Activated naive CD4-positive, alpha-beta T cell treated with anti-CD3 and anti-CD28 coated beads, Interleukin-2, amount 10 ng/mL, durations not matched to agents 7 days and 5 days (primary cell): ENCODE measurements around the gene KBTBD3.

ENCODE experiments used
- CTCF ChIA-PET: fragments of 350-600 bp; sonication (Branson Sonifier 250); formaldehyde crosslinking; loops from one replicate; lab custom pipeline; 2021; ENCODE audit warnings: antibody characterized with exemption; lab: Charles Lee
- DNase-seq: peaks from one replicate; pipeline ENCODE4 v3.0.0-alpha.2; 2020
- H3K27ac Mint-ChIP-seq: one replicate; pipeline ENCODE4 v1.8.0; 2021; ENCODE audit warnings: mild to moderate bottlenecking, moderate library complexity, mixed read lengths
- H3K27me3 Mint-ChIP-seq: one replicate; pipeline ENCODE4 v1.8.0; 2021; ENCODE audit warnings: mild to moderate bottlenecking, mixed read lengths
- H3K36me3 Mint-ChIP-seq: one replicate; pipeline ENCODE4 v1.8.0; 2021; ENCODE audit warnings: mixed read lengths
- H3K4me1 Mint-ChIP-seq: one replicate; pipeline ENCODE4 v1.8.0; 2021; ENCODE audit warnings: mixed read lengths
- H3K4me3 Mint-ChIP-seq: one replicate; pipeline ENCODE4 v1.8.0; 2021; ENCODE audit warnings: mild to moderate bottlenecking, moderate library complexity, mixed read lengths
- H3K9me3 Mint-ChIP-seq: one replicate; pipeline ENCODE4 v1.8.0; 2021; ENCODE audit warnings: mixed read lengths

The KBTBD3 gene

DNA sequence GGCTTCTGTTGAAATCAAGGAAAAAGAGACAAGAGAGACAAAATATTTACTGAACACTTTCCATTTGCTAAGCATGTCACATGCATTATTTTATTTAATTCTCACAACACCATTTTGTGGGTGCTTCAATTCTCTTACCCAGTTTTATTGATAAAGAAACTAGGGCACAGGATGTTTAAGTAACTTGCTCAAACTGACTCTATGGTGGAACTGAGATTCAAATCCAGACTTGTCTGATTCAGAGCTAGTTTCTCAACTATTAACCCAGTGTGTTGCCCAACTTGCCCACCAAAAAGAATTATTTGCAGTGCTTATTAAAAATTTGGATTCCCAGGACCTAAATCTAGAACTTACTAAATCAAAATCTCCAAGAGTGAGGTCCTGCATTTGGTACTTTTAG, 33.6 kb downstream of the KBTBD3 start:
- Mint-ChIP-seq H3K36me3 (no peaks in the 10 kb centered on the region), H3K4me1 (no peaks in the 10 kb centered on the region), H3K9me3 (no peaks in the 10 kb centered on the region), H3K4me3 (no peak overlapping the region), H3K27ac (no peak overlapping the region), H3K27me3 (peaks cover 11% of the 10 kb centered on the region)
- CTCF ChIA-PET: no interaction called here
- no peak for DNase-seq

DNA sequence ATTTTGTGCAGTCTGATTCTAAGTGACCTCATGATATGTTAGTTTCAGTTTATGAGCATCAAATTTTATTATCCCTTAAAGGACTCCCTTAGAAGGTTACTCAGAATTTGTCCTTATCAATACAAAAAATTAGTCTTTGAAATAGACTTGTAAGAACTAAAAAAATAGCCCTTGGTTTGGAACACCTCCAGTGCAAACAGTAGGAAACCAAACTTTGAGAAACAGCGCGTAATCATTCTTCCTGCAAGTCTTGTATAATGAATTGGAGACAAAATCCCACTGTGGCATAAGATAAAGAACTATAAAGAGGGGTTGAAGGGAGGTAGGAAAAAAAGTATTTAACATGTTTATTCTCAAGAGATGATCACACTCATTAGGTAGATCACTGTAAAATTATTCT, 44.3 kb downstream of the KBTBD3 start:
- Mint-ChIP-seq H3K27ac (no peak overlapping the region), H3K9me3 (no peaks in the 10 kb centered on the region), H3K4me3 (no peak overlapping the region), H3K27me3 (peaks cover 12% of the 10 kb centered on the region), H3K36me3 (no peaks in the 10 kb centered on the region), H3K4me1 (no peaks in the 10 kb centered on the region)
- no peak for DNase-seq
- CTCF ChIA-PET: no interaction called here

DNA sequence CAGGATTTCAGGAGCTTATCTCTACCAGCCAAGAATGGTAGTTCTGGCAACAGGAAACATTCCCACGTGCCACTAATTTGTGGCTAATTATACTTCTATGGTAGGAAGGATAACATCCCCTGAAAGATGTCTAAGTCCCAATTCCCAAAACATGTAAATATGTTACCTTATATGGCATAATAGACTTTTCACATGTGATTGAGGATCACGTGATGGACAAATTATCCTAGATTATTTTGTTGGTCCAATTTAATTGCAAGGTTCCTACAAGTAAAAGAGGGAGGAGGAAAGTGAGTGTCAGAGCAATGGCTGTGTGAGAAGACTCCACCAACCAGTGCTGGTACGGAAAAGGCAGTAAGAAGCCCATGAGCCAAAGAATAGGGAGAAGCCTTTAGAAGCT, 45.2 kb downstream of the KBTBD3 start:
- H3K27ac Mint-ChIP-seq: no peak overlapping the region
- H3K27me3 Mint-ChIP-seq: peaks cover 12% of the 10 kb centered on the region

DNA sequence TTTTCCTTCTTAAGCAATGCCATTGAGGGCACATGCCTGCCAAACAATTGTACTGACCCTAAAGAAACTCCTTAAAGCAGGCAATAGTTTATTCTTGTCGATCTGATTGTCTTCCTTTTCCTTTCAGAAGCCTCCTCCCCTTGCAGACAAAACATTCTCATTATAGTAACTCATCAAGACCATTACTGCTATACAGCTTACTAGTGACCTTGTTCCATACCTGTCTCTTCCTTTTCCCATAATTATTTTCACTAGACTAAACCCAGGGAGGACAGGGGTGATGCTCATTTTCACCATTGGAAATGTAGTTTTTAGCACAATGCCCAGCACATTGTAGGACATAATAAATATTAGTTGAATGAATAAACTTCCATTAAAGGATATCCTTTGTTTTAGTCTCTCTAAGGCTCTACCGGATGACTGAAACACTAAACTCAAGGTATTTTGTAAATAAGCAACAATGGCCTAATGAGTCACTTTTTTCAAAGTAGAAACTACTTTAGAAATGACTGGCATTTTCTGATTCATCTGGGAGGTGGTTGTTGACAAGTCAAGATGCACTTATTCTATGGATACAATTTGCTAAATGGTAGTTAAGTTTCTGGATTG, 45.8 kb downstream of the KBTBD3 start:
- Mint-ChIP-seq H3K4me1 (no peaks in the 10 kb centered on the region), H3K27me3 (peaks cover 12% of the 10 kb centered on the region), H3K36me3 (no peaks in the 10 kb centered on the region), H3K27ac (no peak overlapping the region), H3K4me3 (no peak overlapping the region), H3K9me3 (no peaks in the 10 kb centered on the region)
- CTCF ChIA-PET: interaction anchor here (0.6 kb wide), 1 partner anchor 342 kb away, joined by 5 read pairs; no protein-coding TSS in a partner anchor
- no peak for DNase-seq

More for the DNA sequence above, 45.2 kb downstream of the KBTBD3 start:
- Mint-ChIP-seq H3K36me3 (no peaks in the 10 kb centered on the region), H3K4me1 (no peaks in the 10 kb centered on the region), H3K4me3 (no peak overlapping the region), H3K9me3 (no peaks in the 10 kb centered on the region)
- CTCF ChIA-PET: no interaction called here
- no peak for DNase-seq

DNA sequence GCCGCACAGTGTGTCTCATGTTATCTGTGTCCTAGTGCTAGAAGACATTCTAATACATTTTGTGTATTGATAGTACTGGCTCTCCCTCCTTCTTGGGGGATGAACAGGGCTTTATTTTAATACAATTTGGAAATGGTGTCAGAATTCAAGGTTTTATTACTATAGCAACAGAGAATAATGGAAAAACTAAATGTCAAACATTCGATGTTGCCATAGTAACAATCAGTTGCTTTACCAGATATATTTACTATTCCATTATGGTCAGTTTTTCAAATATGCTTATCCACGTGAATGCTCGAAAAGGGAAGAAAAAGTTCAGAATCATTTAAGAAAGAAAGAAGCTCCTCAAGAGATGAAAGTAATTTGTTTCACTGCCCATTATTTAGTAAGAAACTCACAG, 46.5 kb downstream of the KBTBD3 start:
- Mint-ChIP-seq H3K36me3 (no peaks in the 10 kb centered on the region), H3K27me3 (peaks cover 8% of the 10 kb centered on the region), H3K27ac (no peak overlapping the region), H3K4me1 (no peaks in the 10 kb centered on the region), H3K9me3 (no peaks in the 10 kb centered on the region), H3K4me3 (no peak overlapping the region)
- CTCF ChIA-PET: interaction anchor here (0.6 kb wide), 1 partner anchor 343 kb away, joined by 5 read pairs; no protein-coding TSS in a partner anchor
- no peak for DNase-seq

DNA sequence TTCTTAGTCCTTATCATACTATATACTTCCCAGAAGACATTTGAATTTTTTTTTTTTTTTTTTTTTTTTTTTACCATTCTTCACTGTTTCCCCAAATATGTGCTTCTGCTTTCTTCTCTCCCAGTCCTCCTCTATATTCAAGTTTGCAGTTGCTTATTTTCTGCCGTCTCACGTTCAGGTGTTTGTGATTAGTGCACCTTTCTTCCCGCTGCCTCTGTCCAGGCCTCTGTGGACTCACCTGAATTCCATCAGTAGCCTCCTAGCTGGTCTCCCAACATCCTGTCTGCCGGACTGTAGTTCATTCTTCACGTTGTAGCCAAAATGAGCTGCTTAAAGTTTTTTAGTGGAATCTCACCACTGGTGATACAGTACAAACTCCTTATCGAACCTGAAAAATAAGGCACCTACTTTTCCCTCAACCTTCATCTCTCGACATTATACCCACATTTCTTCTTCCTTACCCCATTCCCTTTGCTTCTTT, 54.3 kb downstream of the KBTBD3 start:
- peaks cover 22% of the 10 kb centered on the region for H3K36me3 Mint-ChIP-seq
- no peaks in the 10 kb centered on the region for H3K9me3 Mint-ChIP-seq
- no peak for DNase-seq
- H3K4me1 Mint-ChIP-seq: peaks cover 41% of the 10 kb centered on the region
- H3K4me3 Mint-ChIP-seq: peak overlapping the region; percentile 88
- H3K27me3 Mint-ChIP-seq: peaks cover 11% of the 10 kb centered on the region
- CTCF ChIA-PET: interaction anchor here (1.2 kb wide), 1 partner anchor 54 kb away, joined by 3 read pairs; the partner anchor contains the start of genes AASDHPPT and KBTBD3
- H3K27ac Mint-ChIP-seq: peak overlapping the region; percentile 82

DNA sequence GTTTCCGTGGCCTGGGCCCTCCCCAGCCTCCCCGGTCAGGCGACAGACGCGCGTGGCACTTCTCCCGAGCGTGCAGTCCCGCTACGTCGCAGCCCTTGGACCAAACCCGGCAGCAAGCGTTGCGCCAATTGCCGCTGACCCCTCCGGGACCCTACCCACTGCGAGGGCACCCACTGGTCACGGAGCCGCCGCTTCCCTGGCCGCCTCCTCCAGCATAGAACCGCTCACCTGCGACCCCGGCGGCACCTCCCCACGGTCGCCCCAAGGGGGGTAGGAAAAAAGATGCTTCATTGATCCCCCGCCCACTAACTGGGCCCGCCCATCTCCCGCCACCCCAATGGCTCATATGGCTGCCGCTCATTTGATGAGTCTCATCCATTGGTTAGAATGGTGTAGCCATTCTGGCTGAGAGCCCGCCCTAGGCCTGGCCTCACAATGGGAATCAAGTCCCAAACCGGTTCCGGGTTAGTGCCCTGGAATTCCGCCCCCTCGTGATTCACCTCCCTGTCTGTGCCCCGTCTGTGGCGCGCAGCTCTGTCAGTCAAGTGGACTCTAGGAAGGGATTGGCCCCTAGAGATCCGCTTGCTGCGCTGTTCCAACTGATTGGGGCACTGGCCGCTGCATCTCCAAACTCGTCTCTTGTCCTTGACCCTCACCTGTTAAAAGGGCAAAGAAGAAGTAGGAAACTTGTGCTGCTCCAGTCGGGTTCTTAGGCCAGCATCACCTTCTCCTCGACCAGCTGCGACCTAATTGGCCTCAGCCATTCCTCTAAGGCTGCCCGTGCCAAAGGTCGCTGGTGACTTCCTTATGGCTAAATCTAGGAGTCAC, 55.0 kb downstream of the KBTBD3 start, which contains the start of gene MSANTD4:
Gene MSANTD4, minus strand, starts transcription at position 274 of the 828 bp plus-strand sequence. CDS start 11,323 bp downstream, outside the sequence.
- H3K36me3 Mint-ChIP-seq: peaks cover 23% of the 10 kb centered on the region
- CTCF ChIA-PET: interaction anchor here (0.7 to 1.2 kb wide), 2 partner anchors 55 to 1055 kb away, joined by 3 read pairs; partner anchors contain the start of genes AASDHPPT and KBTBD3
- peak; percentile 99 for DNase-seq
- peak within 1 kb of the TSS; percentile 82 for H3K27ac Mint-ChIP-seq
- H3K4me3 Mint-ChIP-seq: peak within 1 kb of the TSS; percentile 88
- H3K27me3 Mint-ChIP-seq: peaks cover 11% of the 10 kb centered on the region
- H3K9me3 Mint-ChIP-seq: no peaks in the 10 kb centered on the region
- H3K4me1 Mint-ChIP-seq: peaks cover 41% of the 10 kb centered on the region

DNA sequence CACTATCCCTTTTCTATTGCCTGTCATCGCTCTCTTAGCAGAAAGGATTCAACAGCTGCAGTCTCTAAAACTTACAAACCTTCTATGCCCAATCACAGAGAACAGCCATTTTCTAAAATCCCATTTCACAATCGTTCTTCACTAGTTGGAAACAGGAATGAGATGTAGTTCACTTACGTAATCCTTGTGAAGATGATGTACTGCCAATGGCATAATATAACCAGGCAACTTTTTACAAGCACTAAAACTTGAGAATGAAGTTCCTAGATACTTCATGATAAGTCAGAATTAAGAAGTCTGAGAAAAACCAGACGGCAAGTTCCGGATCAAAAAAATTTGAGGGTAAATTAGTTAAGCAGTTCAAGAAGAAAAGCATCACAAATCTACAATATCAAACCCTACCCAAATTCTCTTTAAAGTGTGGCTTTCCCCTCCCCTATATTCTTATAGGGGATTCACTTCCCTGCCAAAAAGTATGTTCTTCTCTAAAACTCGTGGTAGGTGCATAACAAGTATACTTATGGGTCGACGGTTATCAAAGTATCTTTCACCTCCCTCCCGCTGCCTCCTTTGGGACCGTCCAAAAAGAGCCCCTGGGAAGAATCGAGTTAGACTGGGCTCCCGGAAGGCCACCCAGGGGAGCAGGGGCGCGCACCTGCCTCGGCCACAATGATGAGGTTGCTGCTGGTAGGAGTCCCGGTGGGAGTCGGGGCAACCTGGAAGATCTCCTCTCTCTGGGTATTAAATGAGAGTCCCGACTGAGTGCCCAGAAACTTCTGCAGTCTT, 55.8 kb downstream of the KBTBD3 start:
- peaks cover 28% of the 10 kb centered on the region for H3K36me3 Mint-ChIP-seq
- H3K4me3 Mint-ChIP-seq: peak overlapping the region; percentile 88
- no peak for DNase-seq
- no peaks in the 10 kb centered on the region for H3K9me3 Mint-ChIP-seq
- H3K27ac Mint-ChIP-seq: peak overlapping the region; percentile 82
- CTCF ChIA-PET: interaction anchor here (0.8 kb wide), 1 partner anchor 58 kb away, joined by 3 read pairs; no protein-coding TSS in a partner anchor
- H3K27me3 Mint-ChIP-seq: peaks cover 11% of the 10 kb centered on the region
- H3K4me1 Mint-ChIP-seq: peaks cover 49% of the 10 kb centered on the region

DNA sequence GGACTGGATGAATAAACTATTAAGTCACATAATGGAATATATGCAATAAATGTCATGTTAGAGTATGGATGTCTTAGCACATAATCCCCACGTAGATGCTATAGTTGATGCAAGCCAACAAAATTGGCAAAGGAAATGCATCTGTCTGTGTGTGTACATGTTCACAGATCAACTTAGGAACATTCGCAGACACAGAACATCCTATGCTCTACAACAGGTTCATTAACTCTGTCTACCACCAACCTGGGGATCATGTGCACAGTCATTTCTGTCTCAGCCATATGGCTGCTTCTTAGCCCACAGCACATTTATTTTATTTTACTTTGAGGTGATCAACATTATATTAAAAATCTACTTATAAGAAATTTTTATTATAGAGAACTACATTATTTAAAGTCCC, 60.1 kb downstream of the KBTBD3 start:
- Mint-ChIP-seq H3K9me3 (no peaks in the 10 kb centered on the region), H3K4me3 (no peak overlapping the region), H3K4me1 (peaks cover 42% of the 10 kb centered on the region), H3K36me3 (peaks cover 37% of the 10 kb centered on the region), H3K27me3 (no peaks in the 10 kb centered on the region), H3K27ac (no peak overlapping the region)
- CTCF ChIA-PET: no interaction called here
- no peak for DNase-seq

DNA sequence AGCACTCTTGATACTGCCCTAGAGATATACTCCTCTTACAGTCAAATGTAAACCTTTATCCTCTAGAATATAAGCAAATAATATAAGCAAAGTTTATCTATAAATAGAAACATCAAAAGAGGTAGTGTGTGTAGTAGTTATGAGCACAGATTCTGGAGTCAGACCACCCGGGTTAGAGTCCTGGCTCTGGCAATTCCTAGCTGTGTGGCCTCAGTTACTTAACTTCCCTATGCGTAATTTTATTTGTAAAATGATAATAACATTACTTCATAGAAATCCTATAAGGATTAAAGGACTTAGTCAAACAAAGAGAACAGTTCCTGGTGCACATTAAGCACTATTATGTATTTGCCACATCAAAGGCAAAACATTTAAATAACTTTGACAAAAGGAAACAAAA, 62.1 kb downstream of the KBTBD3 start:
- H3K4me1 Mint-ChIP-seq: peaks cover 27% of the 10 kb centered on the region
- peaks cover 42% of the 10 kb centered on the region for H3K36me3 Mint-ChIP-seq
- H3K4me3 Mint-ChIP-seq: no peak overlapping the region
- DNase-seq: no peak
- CTCF ChIA-PET: no interaction called here
- H3K9me3 Mint-ChIP-seq: no peaks in the 10 kb centered on the region
- H3K27me3 Mint-ChIP-seq: no peaks in the 10 kb centered on the region
- no peak overlapping the region for H3K27ac Mint-ChIP-seq

DNA sequence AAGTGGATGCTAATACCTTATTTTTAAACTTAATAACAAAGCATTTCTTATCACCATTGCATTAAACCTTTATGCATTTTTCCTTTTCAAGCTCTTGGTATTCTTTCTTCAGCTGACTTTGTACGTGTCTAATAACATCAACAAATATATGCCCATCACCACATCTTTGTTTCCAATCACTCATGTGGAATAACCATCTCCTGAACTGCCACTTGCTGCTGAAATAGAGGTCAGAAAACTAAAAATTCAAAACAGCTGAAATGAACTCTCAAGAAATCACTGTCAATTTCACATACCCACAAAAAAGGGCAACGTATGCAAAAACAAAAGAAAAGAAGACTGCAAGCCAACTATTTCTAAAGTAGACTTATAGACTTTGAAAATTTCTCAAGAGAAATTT, 62.5 kb downstream of the KBTBD3 start:
- peaks cover 42% of the 10 kb centered on the region for H3K36me3 Mint-ChIP-seq
- CTCF ChIA-PET: no interaction called here
- H3K9me3 Mint-ChIP-seq: no peaks in the 10 kb centered on the region
- H3K4me1 Mint-ChIP-seq: peaks cover 22% of the 10 kb centered on the region
- no peaks in the 10 kb centered on the region for H3K27me3 Mint-ChIP-seq
- DNase-seq: no peak
- H3K4me3 Mint-ChIP-seq: no peak overlapping the region
- H3K27ac Mint-ChIP-seq: no peak overlapping the region

DNA sequence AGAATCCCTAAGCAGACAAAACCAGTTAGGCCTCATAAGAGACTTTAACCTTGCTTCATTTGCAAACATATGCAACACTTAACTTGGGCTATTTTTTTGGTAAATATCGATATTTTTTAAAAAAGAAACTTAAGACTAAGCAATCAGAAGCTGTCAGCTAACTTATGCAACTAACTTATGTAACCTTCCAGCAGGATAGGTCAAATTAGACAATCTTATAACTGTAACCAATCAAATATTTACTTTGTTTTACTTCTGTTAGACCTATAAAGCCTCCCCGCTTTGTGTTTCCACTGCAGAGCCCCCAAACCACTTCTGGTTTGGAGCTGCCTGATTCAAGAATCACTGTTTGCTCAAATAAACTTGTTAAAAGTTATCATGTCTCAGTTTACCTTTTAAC, 63.1 kb downstream of the KBTBD3 start:
- Mint-ChIP-seq H3K4me1 (peaks cover 20% of the 10 kb centered on the region), H3K27me3 (no peaks in the 10 kb centered on the region), H3K9me3 (no peaks in the 10 kb centered on the region), H3K27ac (no peak overlapping the region), H3K36me3 (peaks cover 44% of the 10 kb centered on the region), H3K4me3 (no peak overlapping the region)
- CTCF ChIA-PET: no interaction called here
- DNase-seq: no peak

DNA sequence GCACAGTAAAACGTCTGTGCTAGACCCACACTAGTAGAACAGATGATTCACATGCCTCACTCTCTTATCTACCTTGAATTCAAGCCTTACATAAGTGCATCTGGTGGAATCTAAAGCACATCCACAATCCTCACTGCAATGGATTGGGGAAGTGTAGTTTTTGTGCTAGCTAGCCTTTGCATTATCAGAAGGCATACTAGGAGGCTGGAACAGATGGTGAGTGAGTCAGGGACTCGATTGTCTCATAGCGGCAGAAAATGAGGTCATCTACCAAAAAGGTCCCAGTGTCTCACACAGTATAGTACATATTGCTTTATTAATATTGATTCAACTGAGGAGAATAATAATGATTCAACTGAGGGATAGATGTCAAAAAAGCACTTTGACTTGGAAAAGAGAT, 64.4 kb downstream of the KBTBD3 start:
- Mint-ChIP-seq H3K4me3 (no peak overlapping the region), H3K27ac (no peak overlapping the region), H3K4me1 (peaks cover 12% of the 10 kb centered on the region), H3K9me3 (no peaks in the 10 kb centered on the region), H3K27me3 (no peaks in the 10 kb centered on the region), H3K36me3 (peaks cover 50% of the 10 kb centered on the region)
- no peak for DNase-seq
- CTCF ChIA-PET: no interaction called here

DNA sequence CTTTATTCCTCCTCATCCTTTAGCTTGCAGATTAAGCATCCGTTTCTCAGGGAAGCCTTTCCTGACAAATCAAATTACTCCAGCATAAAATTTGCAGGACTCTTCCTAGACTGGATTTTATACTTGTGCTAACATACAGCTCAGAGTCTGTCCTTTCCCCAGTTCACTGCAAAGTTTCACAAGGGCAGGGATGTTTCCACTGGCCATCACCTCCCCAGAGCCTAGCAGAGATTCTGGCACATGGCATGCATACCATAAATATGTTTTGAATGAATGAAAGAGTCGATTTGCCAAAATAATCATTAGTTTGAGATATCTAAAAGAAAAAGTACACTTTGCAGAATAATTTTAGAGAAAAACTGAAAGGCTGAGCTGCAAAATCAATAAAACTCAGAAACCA, 65.7 kb downstream of the KBTBD3 start:
- Mint-ChIP-seq H3K27ac (no peak overlapping the region), H3K36me3 (peaks cover 59% of the 10 kb centered on the region), H3K4me3 (no peak overlapping the region), H3K4me1 (peaks cover 5% of the 10 kb centered on the region), H3K9me3 (no peaks in the 10 kb centered on the region), H3K27me3 (no peaks in the 10 kb centered on the region)
- no peak for DNase-seq
- CTCF ChIA-PET: no interaction called here
